Lung (tissue), 12 donors: ENCODE measurements around the gene ALDH3B1. TPM values are rescaled to one million over a fixed set of nuclear protein-coding genes. Genes with fewer than 3 reads are reported as not detected.

ENCODE experiments used
- ATAC-seq: fragments of 200-7000 bp; cut with Tn5 transposase; one replicate; pipeline ENCODE4 v1.9.1; 2020; ENCODE audit warnings: moderate number of reproducible peaks; ENCODE audit not compliant: insufficient read depth, low FRiP score
- DNase-seq, 3 donors: peaks; one replicate each; pipeline ENCODE4 v3.0.0-alpha.2; 2013 to 2017
- H3K27ac ChIP-seq, 2 donors: one replicate each; pipeline ENCODE4 v1.5.1; 2013; ENCODE audit warnings: mild to moderate bottlenecking in 2 of 2, moderate library complexity in 2 of 2, control low read depth in 1 of 2, inconsistent platforms in 1 of 2, low read depth in 1 of 2, low read length in 1 of 2
- H3K27me3 ChIP-seq, 3 donors: one replicate each; pipeline ENCODE4 v1.5.1; 2013; ENCODE audit warnings: low read length in 2 of 3; ENCODE audit not compliant: control insufficient read depth in 3 of 3, insufficient read depth in 3 of 3
- H3K36me3 ChIP-seq, 4 donors: one replicate each; pipeline ENCODE4 v1.5.1; 2013; ENCODE audit warnings: low read length in 4 of 4, mild to moderate bottlenecking in 1 of 4, moderate library complexity in 1 of 4; ENCODE audit not compliant: control insufficient read depth in 4 of 4, insufficient read depth in 4 of 4
- H3K4me1 ChIP-seq, 5 donors: one replicate each; pipeline ENCODE4 v1.5.1; 2013; ENCODE audit warnings: low read length in 5 of 5, mild to moderate bottlenecking in 2 of 5, moderate library complexity in 1 of 5; ENCODE audit not compliant: control insufficient read depth in 5 of 5, insufficient read depth in 5 of 5
- H3K4me3 ChIP-seq: one replicate; pipeline ENCODE4 v1.5.1; 2013; ENCODE audit warnings: mild to moderate bottlenecking, control low read depth, moderate library complexity
- H3K9ac ChIP-seq, 2 donors: one replicate each; pipeline ENCODE4 v1.5.1; 2013; ENCODE audit warnings: low read length in 2 of 2, control low read depth in 1 of 2; ENCODE audit not compliant: insufficient read depth in 1 of 2
- H3K9me3 ChIP-seq, 4 donors: one replicate each; pipeline ENCODE4 v1.5.1; 2013; ENCODE audit warnings: low read length in 3 of 4, mild to moderate bottlenecking in 1 of 4, moderate library complexity in 1 of 4; ENCODE audit not compliant: control insufficient read depth in 4 of 4, insufficient read depth in 3 of 4
- WGBS, 2 donors: extraction: QIAGEN DNeasy Blood & Tissue Kit; methylation state at CpG; one replicate each; pipeline ENCODE4 v1.1.7; 2013; 5-methylcytosine and 5-hydroxymethylcytosine counted together
- polyA plus RNA-seq, 2 donors: library from polyadenylated mRNA; stranded (reverse); fragments of 200-250 nt; gene quantifications; one replicate each; pipeline ENCODE4 v1.2.1, GENCODE V29; 2013
- total RNA-seq, 2 donors: library from RNA; depleted of rRNA in 1 of 2; stranded (reverse); fragments of >200 nt in 1 of 2; gene quantifications; one replicate each; pipeline ENCODE4 v1.2.1, GENCODE V29; 2014 to 2021
- TF ChIP-seq, protein P1 (sequence below): IDR thresholded peaks from 2 replicates; pipeline ENCODE4 v1.5.1; 2012; ENCODE audit warnings: mild to moderate bottlenecking; ENCODE audit errors: control extremely low read depth, extremely low read depth
- donor health status: control.
- donor health status: control.
- donor health status: Bipolar disorder and iron deficiency.
- donor health status: healthy.
- donor health status: DM: yes; HTN: yes; CAD: no.

ALDH3B1 gene
- total and polyA plus RNA-seq, 4 donors, result 45.6 to 165 (median 90.3) TPM

GRCh38 chr11:68026391-68027105, 16.4 kb downstream of the ALDH3B1 start:
- H3K9ac ChIP-seq, result no peak overlapping the region
- H3K36me3 ChIP-seq, result peaks cover 0 to 21% (median 12%) of the 10 kb centered on the region in 4 donors
- TF ChIP-seq, protein P1, sequence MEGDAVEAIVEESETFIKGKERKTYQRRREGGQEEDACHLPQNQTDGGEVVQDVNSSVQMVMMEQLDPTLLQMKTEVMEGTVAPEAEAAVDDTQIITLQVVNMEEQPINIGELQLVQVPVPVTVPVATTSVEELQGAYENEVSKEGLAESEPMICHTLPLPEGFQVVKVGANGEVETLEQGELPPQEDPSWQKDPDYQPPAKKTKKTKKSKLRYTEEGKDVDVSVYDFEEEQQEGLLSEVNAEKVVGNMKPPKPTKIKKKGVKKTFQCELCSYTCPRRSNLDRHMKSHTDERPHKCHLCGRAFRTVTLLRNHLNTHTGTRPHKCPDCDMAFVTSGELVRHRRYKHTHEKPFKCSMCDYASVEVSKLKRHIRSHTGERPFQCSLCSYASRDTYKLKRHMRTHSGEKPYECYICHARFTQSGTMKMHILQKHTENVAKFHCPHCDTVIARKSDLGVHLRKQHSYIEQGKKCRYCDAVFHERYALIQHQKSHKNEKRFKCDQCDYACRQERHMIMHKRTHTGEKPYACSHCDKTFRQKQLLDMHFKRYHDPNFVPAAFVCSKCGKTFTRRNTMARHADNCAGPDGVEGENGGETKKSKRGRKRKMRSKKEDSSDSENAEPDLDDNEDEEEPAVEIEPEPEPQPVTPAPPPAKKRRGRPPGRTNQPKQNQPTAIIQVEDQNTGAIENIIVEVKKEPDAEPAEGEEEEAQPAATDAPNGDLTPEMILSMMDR, result no peak
- H3K9me3 ChIP-seq, result peaks cover 0 to 7% (median under 1%) of the 10 kb centered on the region in 4 donors
- no peak overlapping the region for H3K4me3 ChIP-seq
- 88 to 95% methylated on average over 18 of the region's 18 CpGs for WGBS, 2 donors
- no peak for DNase-seq
- no peaks in the 10 kb centered on the region for H3K27me3 ChIP-seq
- H3K4me1 ChIP-seq, result peaks cover under 1 to 13% (median 5%) of the 10 kb centered on the region in 5 donors
- ATAC-seq, result no peak
- H3K27ac ChIP-seq, result no peak overlapping the region

- no peak overlapping the region for H3K4me3 ChIP-seq
- WGBS, 2 donors, result 95% methylated on average over 20 to 21 of the region's 21 CpGs
- no peak overlapping the region for H3K9ac ChIP-seq
- no peaks in the 10 kb centered on the region for H3K27me3 ChIP-seq
- peaks cover 7 to 15% (median 8%) of the 10 kb centered on the region in 5 donors for H3K4me1 ChIP-seq
- H3K9me3 ChIP-seq, result peaks cover 0 to 7% (median under 1%) of the 10 kb centered on the region in 4 donors
- ATAC-seq (no peak), DNase-seq (no peak)
- H3K36me3 ChIP-seq, result peaks cover 0 to 17% (median 12%) of the 10 kb centered on the region in 4 donors
- TF ChIP-seq, protein P1, result no peak
- no peak overlapping the region for H3K27ac ChIP-seq
These were observed 17.5 kb downstream of the ALDH3B1 start for GRCh38 chr11:68027667-68028066.

GRCh38 chr11:68028802-68029545, 18.8 kb downstream of the ALDH3B1 start:
- DNase-seq, result no peak
- Histone ChIP-seq H3K4me3 (no peak overlapping the region), H3K9me3 (peaks cover 0 to 7% (median under 1%) of the 10 kb centered on the region in 4 donors), H3K36me3 (peaks cover 0 to 25% (median 16%) of the 10 kb centered on the region in 4 donors), H3K27me3 (no peaks in the 10 kb centered on the region), H3K27ac (no peak overlapping the region), H3K4me1 (peaks cover 8 to 15% (median 12%) of the 10 kb centered on the region in 5 donors), H3K9ac (no peak overlapping the region)
- TF ChIP-seq, protein P1, result no peak
- no peak for ATAC-seq
- 55 to 83% methylated on average over 12 of the region's 12 CpGs for WGBS, 2 donors
